NCI-H446 (cell line): ENCODE measurements around the gene RASSF1.

ENCODE experiments used
- DNase-seq, 2 experiments: peaks; one replicate each; lab custom pipeline; 2025; lab: John Stamatoyannopoulos, UW

The RASSF1 gene

GRCh38 chr3:50340448-50341329 is at the start of gene RASSF1:
Gene RASSF1, minus strand, starts transcription at chr3:50340836. Its CDS starts 31 bp downstream, at chr3:50340805.
- no peak for DNase-seq

GRCh38 chr3:50389414-50389767 is 48.8 kb upstream of the RASSF1 start:
- DNase-seq: no peak

- no peak for DNase-seq
Observed at GRCh38 chr3:50388720-50389413, 48.2 kb upstream of the RASSF1 start.

GRCh38 chr3:50388016-50388719 is 47.5 kb upstream of the RASSF1 start:
- peak in 1 of 2 experiments; percentile 6 for DNase-seq

GRCh38 chr3:50385754-50386153 is 45.1 kb upstream of the RASSF1 start:
- no peak for DNase-seq

GRCh38 chr3:50383750-50384149 is 43.1 kb upstream of the RASSF1 start:
- no peak for DNase-seq

GRCh38 chr3:50382722-50383121 is 42.1 kb upstream of the RASSF1 start:
- no peak for DNase-seq

GRCh38 chr3:50381383-50381782 is 40.7 kb upstream of the RASSF1 start:
- DNase-seq: no peak

GRCh38 chr3:50380405-50381085 is 39.9 kb upstream of the RASSF1 start:
- DNase-seq: no peak

- no peak for DNase-seq
Observed at GRCh38 chr3:50378757-50379156, 38.1 kb upstream of the RASSF1 start.

GRCh38 chr3:50378024-50378423 is 37.4 kb upstream of the RASSF1 start:
- no peak for DNase-seq

GRCh38 chr3:50375258-50375931 is 34.8 kb upstream of the RASSF1 start:
- no peak for DNase-seq

- DNase-seq: no peak
Observed at GRCh38 chr3:50374363-50375257, 34.0 kb upstream of the RASSF1 start.

GRCh38 chr3:50373146-50374051 is 32.8 kb upstream of the RASSF1 start:
- DNase-seq: no peak

GRCh38 chr3:50372349-50372748 is 31.7 kb upstream of the RASSF1 start:
- DNase-seq: peak in 1 of 2 experiments; percentile 46

GRCh38 chr3:50371133-50371685 is 30.6 kb upstream of the RASSF1 start:
- DNase-seq: no peak

- DNase-seq: peak in 1 of 2 experiments; percentile 19
Observed at GRCh38 chr3:50370594-50370993, 30.0 kb upstream of the RASSF1 start.

- DNase-seq: no peak
Observed at GRCh38 chr3:50369012-50369670, 28.5 kb upstream of the RASSF1 start.

GRCh38 chr3:50365842-50366220 is 25.2 kb upstream of the RASSF1 start:
- DNase-seq: no peak
